Smooth muscle cell (in vitro differentiated cells): Measurements from ENCODE around the gene GON4L. TPM values are rescaled to one million over a fixed set of nuclear protein-coding genes. Genes with fewer than 3 reads are reported as not detected.
"Not testable (repeated sequence)": the region's sequence is repeated elsewhere in the genome, so short reads cannot be mapped to it uniquely, and the experiment has no call there.

Experiments used
- DNase-seq: peaks from one replicate; lab custom pipeline; 2025; ENCODE audit not compliant: unreplicated experiment; lab: John Stamatoyannopoulos, UW
- H2AFZ ChIP-seq: fragments of 200-600 bp; sonication (generic); 2 replicates; pipeline ENCODE4 v1.6.0; 2016; ENCODE audit warnings: antibody characterized with exemption, low read depth, mild to moderate bottlenecking
- H3F3A ChIP-seq: fragments of 200-600 bp; sonication (generic); 2 replicates; pipeline ENCODE4 v1.6.0; 2017; ENCODE audit warnings: antibody characterized with exemption, low read depth
- H3K27ac ChIP-seq: fragments of 200-600 bp; sonication (generic); 2 replicates; pipeline ENCODE4 v1.5.1; 2016; ENCODE audit warnings: low read depth, mild to moderate bottlenecking
- H3K27me3 ChIP-seq: fragments of 200-600 bp; sonication (generic); 2 replicates; pipeline ENCODE4 v1.6.1; 2016; ENCODE audit warnings: low read depth, mild to moderate bottlenecking
- H3K36me3 ChIP-seq: fragments of 200-600 bp; sonication (generic); 2 replicates; pipeline ENCODE4 v1.5.1; 2016; ENCODE audit warnings: low read depth
- H3K4me1 ChIP-seq: fragments of 200-600 bp; sonication (generic); 2 replicates; pipeline ENCODE4 v1.5.1; 2016; ENCODE audit warnings: low read depth
- H3K4me2 ChIP-seq: fragments of 200-600 bp; sonication (generic); 2 replicates; pipeline ENCODE4 v1.6.0; 2016; ENCODE audit warnings: mild to moderate bottlenecking
- H3K4me3 ChIP-seq: fragments of 200-600 bp; sonication (generic); 2 replicates; pipeline ENCODE4 v1.5.1; 2016; ENCODE audit warnings: mild to moderate bottlenecking
- H3K79me2 ChIP-seq: fragments of 200-600 bp; sonication (generic); 2 replicates; pipeline ENCODE4 v1.6.0; 2016; ENCODE audit warnings: low read depth, mild to moderate bottlenecking
- H3K9ac ChIP-seq: fragments of 200-600 bp; sonication (generic); 2 replicates; pipeline ENCODE4 v1.6.0; 2016; ENCODE audit warnings: low read depth
- H3K9me3 ChIP-seq: fragments of 200-600 bp; sonication (generic); replicated peaks from 2 replicates; pipeline ENCODE4 v1.5.1; 2016; ENCODE audit warnings: low read depth
- H4K20me1 ChIP-seq: fragments of 200-600 bp; sonication (generic); 2 replicates; pipeline ENCODE4 v1.6.0; 2016; ENCODE audit warnings: low read depth
- WGBS: methylation state at CpG from one replicate; pipeline ENCODE4 v1.1.7; 2016; ENCODE audit warnings: low lambda C conversion rate; 5-methylcytosine and 5-hydroxymethylcytosine counted together
- polyA plus RNA-seq: library from polyadenylated mRNA; unstranded; fragments of >200 nt; fragmentation: Nextera tagmentation; extraction: Ambion mirVana; gene quantifications from 2 replicates; pipeline ENCODE4 v1.2.1, GENCODE V29; 2016
- total RNA-seq: library from RNA; depleted of rRNA; stranded (reverse); fragments of >200 nt; gene quantifications from 2 replicates; pipeline ENCODE4 v1.2.3, GENCODE V29; 2014
- TF ChIP-seq, protein P1 (sequence below): fragments of 200-600 bp; sonication (generic); IDR thresholded peaks from 2 replicates; pipeline ENCODE4 v1.5.1; 2017; ENCODE audit warnings: borderline replicate concordance, mild to moderate bottlenecking, antibody characterized with exemption; ENCODE audit not compliant: insufficient read depth, poor library complexity, severe bottlenecking

The GON4L gene
- total and polyA plus RNA-seq, 2 experiments from 2014 or later: 21.0 to 40.8 TPM

DNA sequence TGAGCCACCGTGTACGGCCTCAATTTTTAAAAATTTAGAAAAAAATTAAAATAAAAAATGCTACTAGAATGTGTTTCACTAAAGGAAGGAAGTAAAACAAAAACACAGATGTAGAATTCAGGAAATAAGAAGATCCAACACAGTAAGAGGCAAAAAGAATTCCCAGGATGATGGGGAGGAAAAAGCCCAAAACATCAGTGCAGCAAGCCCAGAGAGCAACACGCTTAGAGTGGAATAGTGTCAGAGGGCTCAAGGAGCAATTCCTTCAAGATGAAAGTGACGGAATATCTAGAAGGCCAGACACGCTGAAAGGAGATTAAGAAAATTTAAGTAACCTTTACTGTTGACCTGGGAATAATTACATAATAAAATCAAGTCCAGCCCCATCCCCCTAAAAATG lies 87.8 kb downstream of the GON4L start:
- WGBS: over 99% methylated on average over 5 of the region's 5 CpGs
- H3F3A ChIP-seq: no peaks in the 10 kb centered on the region
- H3K27ac ChIP-seq: no peak overlapping the region
- H2AFZ ChIP-seq: no peak overlapping the region
- TF ChIP-seq, protein P1, sequence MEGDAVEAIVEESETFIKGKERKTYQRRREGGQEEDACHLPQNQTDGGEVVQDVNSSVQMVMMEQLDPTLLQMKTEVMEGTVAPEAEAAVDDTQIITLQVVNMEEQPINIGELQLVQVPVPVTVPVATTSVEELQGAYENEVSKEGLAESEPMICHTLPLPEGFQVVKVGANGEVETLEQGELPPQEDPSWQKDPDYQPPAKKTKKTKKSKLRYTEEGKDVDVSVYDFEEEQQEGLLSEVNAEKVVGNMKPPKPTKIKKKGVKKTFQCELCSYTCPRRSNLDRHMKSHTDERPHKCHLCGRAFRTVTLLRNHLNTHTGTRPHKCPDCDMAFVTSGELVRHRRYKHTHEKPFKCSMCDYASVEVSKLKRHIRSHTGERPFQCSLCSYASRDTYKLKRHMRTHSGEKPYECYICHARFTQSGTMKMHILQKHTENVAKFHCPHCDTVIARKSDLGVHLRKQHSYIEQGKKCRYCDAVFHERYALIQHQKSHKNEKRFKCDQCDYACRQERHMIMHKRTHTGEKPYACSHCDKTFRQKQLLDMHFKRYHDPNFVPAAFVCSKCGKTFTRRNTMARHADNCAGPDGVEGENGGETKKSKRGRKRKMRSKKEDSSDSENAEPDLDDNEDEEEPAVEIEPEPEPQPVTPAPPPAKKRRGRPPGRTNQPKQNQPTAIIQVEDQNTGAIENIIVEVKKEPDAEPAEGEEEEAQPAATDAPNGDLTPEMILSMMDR: no peak
- no peaks in the 10 kb centered on the region for H3K27me3 ChIP-seq
- H3K36me3 ChIP-seq: peaks cover 30% of the 10 kb centered on the region
- no peak overlapping the region for H3K9ac ChIP-seq
- no peak overlapping the region for H3K4me2 ChIP-seq
- no peaks in the 10 kb centered on the region for H3K4me1 ChIP-seq
- H3K4me3 ChIP-seq: no peak overlapping the region
- H4K20me1 ChIP-seq: no peaks in the 10 kb centered on the region
- DNase-seq: no peak
- no peaks in the 10 kb centered on the region for H3K79me2 ChIP-seq
- H3K9me3 ChIP-seq: no peaks in the 10 kb centered on the region

DNA sequence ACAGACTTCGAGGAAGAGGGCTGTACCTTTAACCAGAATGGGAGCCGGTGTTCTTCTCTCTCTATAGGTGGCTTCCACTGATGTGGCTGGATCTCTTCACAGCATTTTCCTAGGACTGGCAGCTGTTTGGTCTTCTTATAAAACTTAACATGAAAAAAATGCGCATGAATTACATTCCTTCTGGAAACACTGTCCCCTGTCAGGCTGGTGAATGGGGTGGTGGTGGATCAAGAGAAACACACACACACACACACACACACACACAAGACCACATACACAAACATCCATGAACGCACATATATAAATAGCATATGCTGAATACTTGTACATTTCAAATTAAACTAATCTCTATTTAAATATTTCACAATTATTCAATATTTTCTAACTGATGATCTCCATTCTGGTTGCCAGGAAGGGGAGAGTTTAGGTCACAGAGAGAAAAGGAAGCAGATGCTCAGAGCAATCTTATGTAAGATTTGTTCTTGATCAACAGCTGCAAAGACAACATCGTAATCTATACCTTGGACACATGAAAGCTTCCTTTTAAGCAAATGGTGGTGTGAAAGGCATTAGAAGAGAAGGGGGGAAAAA lies 89.5 kb downstream of the GON4L start:
- H4K20me1 ChIP-seq, H3K4me2 ChIP-seq, H3F3A ChIP-seq, H3K27me3 ChIP-seq, H3K9me3 ChIP-seq, DNase-seq, H3K9ac ChIP-seq, H3K4me3 ChIP-seq, H3K4me1 ChIP-seq, H2AFZ ChIP-seq, H3K27ac ChIP-seq, H3K79me2 ChIP-seq: not testable (repeated sequence)
- 92% methylated on average over 4 of the region's 5 CpGs for WGBS
- H3K36me3 ChIP-seq: peaks cover 22% of the 10 kb centered on the region

DNA sequence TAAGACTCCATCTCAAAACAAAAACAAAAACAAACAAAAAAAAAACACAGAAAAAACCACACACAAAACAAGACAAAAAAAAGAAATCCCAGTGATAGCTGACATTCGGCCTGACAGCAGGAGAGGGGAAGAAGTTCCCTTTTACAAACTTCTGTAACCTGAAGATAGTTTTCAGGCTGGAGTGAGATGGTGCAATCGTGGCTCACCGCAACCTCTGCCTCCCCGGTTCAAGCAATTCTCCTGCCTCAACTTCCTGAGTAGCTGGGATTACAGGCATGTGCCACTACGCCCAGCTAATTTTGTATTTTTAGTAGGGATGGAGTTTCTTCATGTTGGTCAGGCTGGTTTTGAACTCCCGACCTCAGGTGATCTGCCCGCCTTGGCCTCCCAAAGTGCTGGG lies 93.0 kb downstream of the GON4L start:
- H4K20me1 ChIP-seq, H3K27me3 ChIP-seq, H3K9ac ChIP-seq, H3K9me3 ChIP-seq, H3K27ac ChIP-seq, H3K79me2 ChIP-seq, H3K4me3 ChIP-seq, DNase-seq, H3F3A ChIP-seq, H3K4me1 ChIP-seq, H2AFZ ChIP-seq, H3K4me2 ChIP-seq: not testable (repeated sequence)
- 97% methylated on average over 7 of the region's 7 CpGs for WGBS
- H3K36me3 ChIP-seq: peaks cover 17% of the 10 kb centered on the region

DNA sequence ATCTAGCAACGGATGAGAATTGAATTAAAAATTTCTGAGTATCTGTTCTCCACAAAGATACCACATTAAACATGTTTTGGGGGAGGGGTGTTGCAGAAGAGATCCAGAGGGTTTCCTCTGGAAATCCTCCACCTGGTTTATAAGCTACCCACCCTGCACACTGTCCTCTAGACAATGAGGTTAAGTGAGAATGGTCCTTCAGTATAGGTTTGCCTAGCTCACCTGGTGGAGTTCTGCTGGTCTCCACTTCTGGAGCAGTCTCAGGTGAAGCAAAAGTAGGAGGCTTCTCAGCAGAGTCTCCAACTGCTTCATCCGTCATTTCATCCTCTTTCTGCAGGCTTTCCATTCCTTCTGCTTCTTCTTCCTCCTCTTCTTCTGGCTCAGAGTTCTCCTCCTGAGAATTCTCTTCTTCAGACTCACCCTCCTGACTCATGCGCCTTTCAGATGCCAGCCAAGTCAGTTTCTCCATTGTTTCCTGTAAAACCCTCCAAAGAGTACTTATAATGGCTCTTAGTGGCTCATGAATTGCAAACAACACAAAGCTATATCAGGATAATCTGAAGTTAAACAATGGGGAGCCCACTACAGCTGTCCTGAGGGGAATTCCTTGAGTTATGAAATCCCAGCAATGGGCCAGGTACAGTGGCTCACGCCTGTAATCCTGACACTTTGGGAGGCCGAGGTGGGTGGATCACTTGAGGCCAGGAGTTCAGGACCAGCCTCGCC lies 93.8 kb downstream of the GON4L start:
- DNase-seq, H3K4me2 ChIP-seq, H3K4me1 ChIP-seq, H3K4me3 ChIP-seq, H4K20me1 ChIP-seq, H2AFZ ChIP-seq, H3K9me3 ChIP-seq, H3K79me2 ChIP-seq, H3K27ac ChIP-seq, H3K9ac ChIP-seq, H3F3A ChIP-seq, H3K27me3 ChIP-seq: not testable (repeated sequence)
- peaks cover 17% of the 10 kb centered on the region for H3K36me3 ChIP-seq
- WGBS: 89% methylated on average over 6 of the region's 6 CpGs

DNA sequence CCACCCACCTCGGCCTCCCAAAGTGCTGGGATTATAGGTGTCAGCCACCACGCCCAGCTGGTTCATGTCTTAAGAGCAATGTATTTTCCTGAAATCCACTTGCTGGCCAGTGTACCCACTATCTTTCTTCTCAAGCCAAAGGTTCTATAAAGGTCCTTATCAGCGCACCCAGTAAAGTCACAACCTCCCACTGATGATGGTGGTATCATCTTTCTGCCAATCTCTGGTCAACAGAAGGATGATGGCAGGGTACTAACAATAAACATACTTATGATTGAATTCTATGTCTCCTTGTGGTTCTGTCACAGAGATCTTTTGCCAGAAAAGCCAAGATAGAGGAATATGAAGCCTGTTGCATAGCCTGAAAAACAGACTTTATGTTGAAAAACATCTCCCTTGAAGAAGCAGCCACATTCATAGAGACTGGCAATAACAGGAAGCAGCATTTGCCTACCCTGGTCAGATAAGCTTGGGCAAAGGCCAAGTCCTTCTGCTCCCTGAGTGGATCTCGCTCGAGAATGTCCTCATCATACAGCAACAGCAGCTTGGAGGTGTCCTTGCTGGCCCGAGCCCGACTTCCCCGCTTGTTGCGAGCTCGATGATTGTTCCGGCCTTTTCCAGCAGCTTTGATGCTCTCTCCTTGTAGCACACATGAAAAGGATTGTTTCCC lies 95.1 kb downstream of the GON4L start:
- Histone ChIP-seq H2AFZ (no peak overlapping the region), H3K27ac (no peak overlapping the region), H3K36me3 (peaks cover 17% of the 10 kb centered on the region), H3K4me3 (no peak overlapping the region), H3F3A (no peaks in the 10 kb centered on the region), H3K9me3 (no peaks in the 10 kb centered on the region), H3K4me1 (no peaks in the 10 kb centered on the region), H4K20me1 (no peaks in the 10 kb centered on the region), H3K27me3 (no peaks in the 10 kb centered on the region), H3K4me2 (no peak overlapping the region), H3K79me2 (no peaks in the 10 kb centered on the region), H3K9ac (no peak overlapping the region)
- TF ChIP-seq, protein P1: no peak
- WGBS: 97% methylated on average over 11 of the region's 11 CpGs
- DNase-seq: no peak
